Esophagus muscularis mucosa (tissue), 3 donors: ENCODE measurements around the gene BAD.

Source experiments
- EP300 ChIP-seq: sonication (generic); formaldehyde crosslinking; IDR thresholded peaks from one replicate; pipeline ENCODE4 v1.6.1; 2017; ENCODE audit warnings: antibody characterized with exemption
- TF ChIP-seq, protein P1 (sequence below), 3 experiments: fragments of 200-600 bp in 2 of 3; fragments of 450-650 bp in 1 of 3; sonication (generic) in 2 of 3; IDR thresholded peaks; one replicate each; pipeline ENCODE4 v1.5.1; 2017 to 2019; ENCODE audit warnings: antibody characterized with exemption in 3 of 3, mild to moderate bottlenecking in 2 of 3, moderate library complexity in 1 of 3

DNA sequence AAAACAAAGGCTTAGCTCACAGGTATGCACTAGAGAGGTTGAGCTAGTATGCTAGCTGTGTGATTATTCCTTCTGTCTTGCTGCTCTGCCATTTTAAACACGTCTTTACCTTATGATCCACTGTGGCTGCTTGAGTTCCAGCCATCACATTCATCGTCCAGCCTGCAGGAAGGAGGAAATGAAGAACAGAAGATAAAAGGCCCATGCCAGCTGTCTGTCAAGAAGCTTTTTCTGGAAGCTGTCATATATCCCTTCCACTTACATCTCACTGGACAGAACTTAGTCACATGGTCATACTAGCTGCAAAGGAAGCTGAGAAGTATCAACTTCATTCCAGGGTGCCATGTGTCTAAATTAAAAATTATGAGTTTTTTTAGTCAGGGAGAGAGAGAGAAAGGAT, 42.9 kb upstream of the BAD start:
- no peak for TF ChIP-seq EP300
- TF ChIP-seq, protein P1, sequence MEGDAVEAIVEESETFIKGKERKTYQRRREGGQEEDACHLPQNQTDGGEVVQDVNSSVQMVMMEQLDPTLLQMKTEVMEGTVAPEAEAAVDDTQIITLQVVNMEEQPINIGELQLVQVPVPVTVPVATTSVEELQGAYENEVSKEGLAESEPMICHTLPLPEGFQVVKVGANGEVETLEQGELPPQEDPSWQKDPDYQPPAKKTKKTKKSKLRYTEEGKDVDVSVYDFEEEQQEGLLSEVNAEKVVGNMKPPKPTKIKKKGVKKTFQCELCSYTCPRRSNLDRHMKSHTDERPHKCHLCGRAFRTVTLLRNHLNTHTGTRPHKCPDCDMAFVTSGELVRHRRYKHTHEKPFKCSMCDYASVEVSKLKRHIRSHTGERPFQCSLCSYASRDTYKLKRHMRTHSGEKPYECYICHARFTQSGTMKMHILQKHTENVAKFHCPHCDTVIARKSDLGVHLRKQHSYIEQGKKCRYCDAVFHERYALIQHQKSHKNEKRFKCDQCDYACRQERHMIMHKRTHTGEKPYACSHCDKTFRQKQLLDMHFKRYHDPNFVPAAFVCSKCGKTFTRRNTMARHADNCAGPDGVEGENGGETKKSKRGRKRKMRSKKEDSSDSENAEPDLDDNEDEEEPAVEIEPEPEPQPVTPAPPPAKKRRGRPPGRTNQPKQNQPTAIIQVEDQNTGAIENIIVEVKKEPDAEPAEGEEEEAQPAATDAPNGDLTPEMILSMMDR (IDR thresholded peaks at IDR 0.05) = no peak
